ENCODE results near the gene GPR139.

DNA sequence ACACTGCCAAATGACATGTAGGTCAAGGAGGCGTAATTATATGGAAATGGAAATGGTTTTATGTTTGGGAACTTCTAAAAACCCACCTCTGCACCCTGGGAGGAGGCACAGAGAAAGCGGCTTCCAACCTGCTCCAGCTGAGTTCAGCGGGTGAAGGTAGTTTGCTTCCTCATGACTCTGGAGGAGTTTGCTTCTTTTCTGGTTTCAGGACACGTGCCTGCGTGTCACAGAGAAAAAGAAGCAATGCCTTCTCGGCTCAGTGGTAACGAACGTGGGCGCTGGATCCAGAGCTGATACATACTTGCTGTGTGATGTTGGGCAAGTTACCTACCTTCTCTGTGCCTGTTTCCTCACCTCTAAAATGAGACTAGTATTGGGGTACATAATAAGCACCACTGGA, 22.1 kb downstream of the GPR139 start:
- TF ChIP-seq CTCF (IDR thresholded peaks at IDR 0.05) (no peak), POLR2A (IDR thresholded peaks at IDR 0.05) (no peak)
